OCI-LY7 (cell line): ENCODE measurements around the gene ZNF79.

Experiments used
- EZH2phosphoT487 ChIP-seq: fragments of 200-600 bp; sonication (generic); IDR thresholded peaks from 2 replicates; pipeline ENCODE4 v1.6.1; 2018; ENCODE audit warnings: low read depth, borderline replicate concordance, mild to moderate bottlenecking, mixed run types, antibody characterized with exemption, low read length, moderate library complexity, mixed read lengths
- TF ChIP-seq, protein P1 (sequence below): fragments of 200-600 bp; sonication (generic); conservative IDR thresholded peaks from 2 replicates; pipeline ENCODE4 v1.5.1; 2014; ENCODE audit warnings: mild to moderate bottlenecking, antibody characterized with exemption, low read length, moderate library complexity, mixed read lengths

DNA sequence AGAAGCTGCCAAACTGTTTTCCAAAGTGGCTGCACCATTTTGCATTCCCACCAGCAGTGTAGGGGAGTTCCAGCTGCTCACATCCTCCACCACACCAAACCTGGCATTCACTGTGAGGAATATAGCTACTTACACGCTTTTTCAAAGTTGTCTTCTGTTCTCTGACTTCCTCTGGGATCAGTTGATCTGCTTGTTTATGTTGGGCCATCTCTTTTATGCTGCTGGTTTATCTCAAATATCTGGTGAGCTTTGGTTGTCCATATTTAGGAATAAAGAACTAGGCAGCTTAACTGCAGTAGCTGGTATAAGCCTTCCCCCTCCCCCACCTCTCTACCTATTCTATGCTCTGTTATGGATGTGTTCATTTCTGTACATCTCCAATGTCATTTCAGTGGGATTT lies 8.5 kb upstream of the ZNF79 start:
- TF ChIP-seq, protein P1, sequence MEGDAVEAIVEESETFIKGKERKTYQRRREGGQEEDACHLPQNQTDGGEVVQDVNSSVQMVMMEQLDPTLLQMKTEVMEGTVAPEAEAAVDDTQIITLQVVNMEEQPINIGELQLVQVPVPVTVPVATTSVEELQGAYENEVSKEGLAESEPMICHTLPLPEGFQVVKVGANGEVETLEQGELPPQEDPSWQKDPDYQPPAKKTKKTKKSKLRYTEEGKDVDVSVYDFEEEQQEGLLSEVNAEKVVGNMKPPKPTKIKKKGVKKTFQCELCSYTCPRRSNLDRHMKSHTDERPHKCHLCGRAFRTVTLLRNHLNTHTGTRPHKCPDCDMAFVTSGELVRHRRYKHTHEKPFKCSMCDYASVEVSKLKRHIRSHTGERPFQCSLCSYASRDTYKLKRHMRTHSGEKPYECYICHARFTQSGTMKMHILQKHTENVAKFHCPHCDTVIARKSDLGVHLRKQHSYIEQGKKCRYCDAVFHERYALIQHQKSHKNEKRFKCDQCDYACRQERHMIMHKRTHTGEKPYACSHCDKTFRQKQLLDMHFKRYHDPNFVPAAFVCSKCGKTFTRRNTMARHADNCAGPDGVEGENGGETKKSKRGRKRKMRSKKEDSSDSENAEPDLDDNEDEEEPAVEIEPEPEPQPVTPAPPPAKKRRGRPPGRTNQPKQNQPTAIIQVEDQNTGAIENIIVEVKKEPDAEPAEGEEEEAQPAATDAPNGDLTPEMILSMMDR = no peak
- no peak for TF ChIP-seq EZH2phosphoT487
